ENCODE measurements around the gene GASK1A.
A peak's percentile ranks its signal among the peaks of the same experiment; 100 is the strongest.

The GASK1A gene

GRCh38 chr3:43086460-43087165 lies 107.5 kb downstream of the GASK1A start:
- DNase-seq (ENCODE audit: low read depth, low spot score) = no peak

- DNase-seq (ENCODE audit: low read depth, low spot score) = peak; percentile 10
Observed at GRCh38 chr3:43087249-43087776, 108.2 kb downstream of the GASK1A start.

GRCh38 chr3:43089081-43089480 lies 110.0 kb downstream of the GASK1A start:
- DNase-seq (ENCODE audit: low read depth, low spot score) = no peak

DNA sequence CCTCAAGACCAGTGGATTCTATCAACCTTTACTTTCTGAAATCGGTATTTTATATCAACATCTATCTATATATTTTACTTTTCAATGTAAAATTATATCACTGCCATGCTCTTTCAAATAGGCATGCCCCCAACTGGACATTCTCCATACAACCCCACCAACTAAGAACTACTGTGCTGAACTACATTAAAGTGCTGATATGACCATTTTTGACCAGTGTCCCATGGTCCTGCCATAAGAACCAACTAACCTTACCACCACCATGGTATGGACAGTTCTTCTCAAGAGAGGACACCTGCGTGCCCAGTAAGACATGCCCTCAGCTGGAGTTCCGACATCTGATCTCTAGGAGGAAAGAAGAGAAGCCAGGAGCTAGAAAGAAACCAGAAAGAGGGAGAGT lies 111.1 kb downstream of the GASK1A start:
- DNase-seq (ENCODE audit: low read depth, low spot score) = no peak

DNA sequence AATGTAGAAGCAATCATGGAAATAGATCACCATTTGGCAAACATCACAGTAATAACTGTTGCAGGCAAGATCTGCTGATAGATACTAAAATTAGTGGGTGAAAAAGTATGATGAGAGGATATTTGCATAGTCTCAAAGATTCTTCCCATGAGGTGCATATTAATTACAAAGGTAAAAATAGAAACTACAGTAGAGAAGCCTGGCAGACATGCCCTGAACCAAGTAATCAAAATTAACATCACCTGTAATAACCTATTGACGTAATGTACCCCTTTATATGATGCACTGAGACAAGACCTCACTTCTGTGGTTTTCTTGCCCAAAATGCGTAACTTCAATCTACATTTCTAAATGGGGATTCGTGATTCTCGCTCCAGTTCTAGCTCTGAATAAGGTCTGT lies 112.4 kb downstream of the GASK1A start:
- DNase-seq (ENCODE audit: low read depth, low spot score) = no peak

- no peak for DNase-seq (ENCODE audit: low read depth, low spot score)
Observed at GRCh38 chr3:43093006-43093405, 113.9 kb downstream of the GASK1A start.

DNA sequence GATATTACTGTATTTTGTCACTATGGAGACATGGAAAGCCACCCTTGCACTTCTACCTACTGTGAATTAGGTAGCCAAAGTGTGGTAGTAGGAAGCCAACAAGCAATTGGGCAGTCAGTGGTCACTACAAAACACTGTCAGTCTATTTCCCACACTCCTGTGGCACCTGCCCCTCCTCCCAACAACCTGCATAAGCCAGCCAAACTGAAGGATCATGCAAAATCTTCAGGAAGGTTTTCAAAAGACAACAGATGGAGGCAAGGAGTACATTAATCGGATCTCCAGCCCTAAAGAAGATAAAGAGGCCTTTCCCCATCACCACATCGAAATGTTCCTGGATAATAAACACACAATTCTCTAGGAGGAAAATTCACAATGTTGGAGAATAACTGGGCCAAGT lies 114.9 kb downstream of the GASK1A start:
- DNase-seq (ENCODE audit: low read depth, low spot score) = no peak

GRCh38 chr3:43094381-43094780 lies 115.3 kb downstream of the GASK1A start:
- no peak for DNase-seq (ENCODE audit: low read depth, low spot score)

DNA sequence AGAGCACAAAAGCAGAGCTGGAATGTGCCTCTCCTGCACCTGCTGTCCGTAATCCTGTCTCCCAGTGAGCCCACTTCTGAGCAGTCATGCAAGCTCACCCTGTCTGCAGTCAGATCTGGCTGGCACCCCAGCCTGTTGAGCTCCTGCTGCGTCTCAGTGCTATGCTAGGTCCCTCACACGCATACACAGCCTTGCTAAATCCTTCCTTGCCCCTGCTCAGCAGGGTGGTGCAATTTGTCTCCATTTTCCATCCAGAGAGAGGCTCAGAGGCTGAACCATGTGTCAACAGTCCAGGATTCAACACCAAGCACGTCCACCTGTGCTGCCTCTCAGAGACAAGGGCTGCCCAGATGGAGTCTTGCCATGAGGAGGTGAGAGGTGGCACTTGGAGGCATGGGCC lies 115.7 kb downstream of the GASK1A start:
- no peak for DNase-seq (ENCODE audit: low read depth, low spot score)

- no peak for DNase-seq (ENCODE audit: low read depth, low spot score)
Observed at GRCh38 chr3:43095370-43095769, 116.3 kb downstream of the GASK1A start.

DNA sequence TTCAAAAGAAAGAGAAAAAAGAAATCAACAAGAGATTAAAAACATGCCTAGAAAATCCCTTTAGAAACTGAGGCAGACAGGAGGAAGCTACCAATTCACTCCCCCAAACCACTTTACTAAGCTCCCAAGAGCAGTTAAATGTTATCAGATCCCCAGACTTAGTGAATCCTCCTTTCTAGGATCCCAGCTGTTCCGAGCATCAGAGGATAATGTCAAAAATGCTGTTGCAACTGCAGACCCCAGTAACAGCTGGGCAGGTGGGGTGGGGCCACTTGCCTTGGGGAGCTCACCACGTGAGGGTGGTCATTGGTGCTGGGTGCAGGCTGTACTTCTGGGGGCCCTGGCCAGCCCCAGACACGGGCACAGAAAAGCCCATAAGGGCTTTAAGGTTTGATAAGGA lies 117.7 kb downstream of the GASK1A start:
- DNase-seq (ENCODE audit: low read depth, low spot score) = no peak

GRCh38 chr3:43097400-43098080 lies 118.4 kb downstream of the GASK1A start:
- DNase-seq (ENCODE audit: low read depth, low spot score) = no peak

DNA sequence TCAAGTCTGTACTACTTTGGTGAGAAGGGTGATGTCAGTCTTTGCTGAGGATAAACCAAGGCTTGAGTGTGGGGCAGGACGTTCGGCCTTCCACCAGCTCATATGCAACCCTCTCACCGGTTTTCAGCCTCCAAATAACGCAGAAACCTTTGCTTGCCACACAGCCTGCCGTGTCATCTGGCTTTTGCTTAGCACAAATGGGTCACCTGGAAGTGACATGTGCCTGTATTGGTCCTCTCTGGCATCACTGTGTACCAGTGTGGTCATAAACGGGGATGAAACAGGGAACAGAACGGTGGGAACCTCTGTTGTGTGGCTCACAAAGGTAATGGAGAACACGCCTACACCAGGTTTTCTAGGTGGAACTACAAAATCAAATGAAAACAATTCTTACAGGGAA lies 119.7 kb downstream of the GASK1A start:
- DNase-seq (ENCODE audit: low read depth, low spot score) = no peak

DNA sequence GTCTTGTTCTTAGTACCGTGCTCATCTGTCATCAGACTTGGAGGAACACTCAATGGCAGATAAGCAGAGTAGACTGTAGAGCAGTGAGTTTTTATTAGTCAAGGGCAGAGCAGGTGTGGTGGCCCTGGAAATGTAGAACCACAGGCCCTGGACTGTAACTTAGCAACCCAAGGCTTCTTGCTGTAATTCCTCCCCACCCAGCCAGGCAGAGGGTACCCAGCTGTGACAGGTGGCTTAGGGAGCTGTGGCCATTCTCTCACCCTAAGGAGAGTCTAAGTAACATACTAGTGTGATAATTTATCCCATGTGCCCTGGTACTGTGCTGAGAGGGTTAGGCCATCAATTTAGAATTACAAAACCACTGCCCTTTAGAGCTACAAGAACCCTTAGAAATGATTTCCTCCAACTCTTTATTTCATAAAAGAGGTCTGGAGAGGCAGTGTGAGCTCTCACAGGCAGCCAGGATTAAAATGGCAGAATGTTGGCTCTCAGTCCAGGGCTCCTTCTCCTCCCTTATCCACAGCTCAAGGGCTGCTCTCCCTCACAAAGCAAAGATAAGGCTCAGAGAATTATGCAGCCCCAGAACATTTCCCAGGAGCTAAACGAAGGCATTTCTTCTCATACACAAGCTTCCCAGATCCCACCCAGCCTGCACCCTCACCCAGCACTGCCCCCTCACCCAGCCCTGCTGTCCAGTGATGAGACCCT lies 123.8 kb downstream of the GASK1A start:
- DNase-seq (ENCODE audit: low read depth, low spot score) = no peak

DNA sequence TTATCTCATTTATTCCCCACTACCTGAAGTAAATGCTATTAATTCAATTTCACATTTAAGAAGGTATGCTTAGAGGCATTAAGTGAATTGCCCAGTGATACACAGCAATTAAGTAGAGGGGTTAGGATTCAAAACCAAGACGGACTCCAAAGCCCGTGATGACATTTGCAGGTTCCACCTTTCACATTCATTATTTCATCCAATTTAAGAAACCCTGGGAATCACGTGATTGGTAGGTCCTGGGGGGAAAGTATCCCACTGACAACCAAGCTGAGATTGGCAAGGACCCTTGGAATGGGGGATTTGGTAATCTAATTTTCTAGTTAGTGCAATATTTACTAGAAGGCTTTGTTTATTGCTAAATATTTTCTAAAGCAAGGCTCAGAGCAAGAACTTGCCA lies 124.9 kb downstream of the GASK1A start:
- DNase-seq (ENCODE audit: low read depth, low spot score) = no peak

DNA sequence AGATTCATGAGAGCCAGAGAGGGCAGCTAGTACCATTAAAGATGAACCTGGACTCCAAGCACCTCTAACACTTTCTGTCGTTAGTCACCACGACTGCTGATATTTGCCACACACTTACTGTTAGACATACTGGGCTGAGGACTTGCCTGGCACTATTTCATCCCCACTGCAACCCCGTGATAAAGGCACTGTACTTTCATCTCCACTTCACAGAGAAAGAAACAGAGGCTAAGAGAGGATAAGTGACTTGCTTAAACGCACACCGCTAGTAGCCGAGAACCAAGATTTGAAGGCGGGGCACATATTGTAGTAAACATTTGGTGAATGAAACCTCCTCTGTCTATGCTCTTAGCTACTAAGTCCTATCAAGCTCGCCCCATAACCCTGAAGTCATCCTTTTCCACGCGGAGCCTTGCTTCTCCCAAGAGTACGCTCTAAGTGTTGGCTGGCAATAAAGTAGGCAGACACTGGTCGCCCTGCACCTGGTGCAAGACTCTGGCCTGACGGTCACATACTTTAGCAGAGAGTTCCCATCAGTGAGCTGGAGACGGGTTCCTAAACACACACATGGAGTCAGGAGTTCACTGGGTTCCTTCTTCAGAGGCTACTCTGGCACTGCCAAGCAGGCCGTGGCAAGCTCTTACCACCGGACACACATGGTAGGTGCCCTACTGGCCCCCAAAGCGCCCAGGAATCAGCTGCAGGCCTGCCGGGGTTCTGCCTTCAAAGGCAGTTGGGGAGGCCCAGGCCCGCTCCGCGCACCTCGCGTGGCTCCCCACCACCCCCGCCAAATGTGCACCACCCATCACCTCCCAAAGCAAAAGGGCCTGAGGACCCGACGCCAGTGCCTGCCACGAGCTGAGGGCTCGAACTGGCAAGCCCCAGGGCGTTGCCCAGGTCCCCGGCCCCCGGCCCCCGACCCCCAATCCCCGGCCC lies 125.8 kb downstream of the GASK1A start:
- DNase-seq (ENCODE audit: low read depth, low spot score) = peak; percentile 8

DNA sequence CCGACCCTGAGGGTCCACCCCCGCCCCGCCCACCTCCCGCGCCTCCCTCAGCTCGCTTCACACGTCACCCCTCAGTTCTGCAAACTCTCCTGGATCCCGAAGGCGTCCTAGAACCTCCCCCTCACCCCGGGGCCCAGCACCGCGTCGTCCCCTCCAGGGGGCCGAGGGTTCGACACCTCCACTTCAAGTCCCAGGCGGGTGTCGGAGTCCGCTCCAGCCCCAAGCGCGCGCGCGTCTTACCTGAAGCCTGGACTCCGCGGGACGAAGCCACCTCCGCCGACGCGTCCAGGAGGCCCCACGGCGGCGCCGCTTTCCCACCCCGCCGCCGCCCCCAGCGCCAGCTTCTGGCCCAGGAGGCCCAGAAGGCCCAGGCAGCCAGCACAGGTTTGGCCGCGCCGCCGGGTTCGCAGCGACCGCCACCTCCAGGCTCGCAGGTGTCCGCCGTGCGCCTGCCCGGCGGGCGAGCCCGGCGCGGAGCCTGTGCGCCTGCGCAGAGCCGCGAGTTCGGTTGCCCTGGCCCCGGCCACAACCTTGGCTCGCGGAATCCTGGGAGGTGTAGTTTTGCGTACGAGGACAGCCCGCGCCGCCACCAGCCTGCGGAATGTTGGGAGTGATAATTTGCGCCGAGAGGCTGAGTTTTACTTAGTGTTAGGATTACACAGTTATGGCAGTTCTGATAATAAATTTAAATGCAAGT lies 126.6 kb downstream of the GASK1A start, which contains the start of gene POMGNT2:
Gene POMGNT2 (minus strand): TSS at position 484 of the 697 bp plus-strand sequence. CDS start 24,648 bp downstream, outside the sequence.
- peak; percentile 91 for DNase-seq (ENCODE audit: low read depth, low spot score)

DNA sequence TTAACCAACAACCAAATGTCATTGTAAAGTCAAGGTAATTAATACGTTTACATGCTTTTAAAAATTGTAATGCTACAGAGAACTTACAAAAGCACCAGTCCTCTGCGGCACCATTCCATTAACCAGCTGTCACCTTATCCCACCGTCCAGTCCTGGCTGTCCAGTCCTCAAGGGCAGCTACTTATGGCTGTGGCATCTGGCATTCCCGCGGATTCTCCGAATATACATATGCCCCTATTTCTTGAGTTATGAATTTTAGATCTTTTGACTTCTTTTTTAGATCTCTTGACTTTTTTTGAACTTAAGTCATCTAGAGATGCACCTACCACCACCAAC lies 127.2 kb downstream of the GASK1A start:
- DNase-seq (ENCODE audit: low read depth, low spot score) = no peak

Data from ELF-1 (cell line).